Measurements from ENCODE around the gene ATP5IF1. TPM values are rescaled to one million over a fixed set of nuclear protein-coding genes. Genes with fewer than 3 reads are reported as not detected.

The ATP5IF1 gene
- total and polyA plus RNA-seq, 2 of the 4 experiments (the other 2 are of a cell fraction), result 33.7 to 105 TPM

DNA sequence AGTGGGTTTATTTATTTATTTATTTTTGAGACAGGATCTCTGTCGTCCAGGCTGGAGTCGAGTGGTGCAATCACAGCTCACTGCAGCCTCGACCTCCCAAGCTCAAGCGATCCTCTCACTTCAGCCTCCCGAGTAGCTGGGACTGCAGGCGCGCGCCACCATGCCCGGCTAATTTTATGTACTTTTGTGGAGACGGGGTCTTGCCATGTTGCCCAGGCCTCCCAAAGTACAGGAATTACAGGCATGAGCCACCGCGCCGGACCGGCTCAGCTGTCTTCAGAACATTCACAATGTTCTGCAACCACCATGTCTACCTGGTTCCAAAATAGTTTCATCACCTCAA, 2.7 kb upstream of the ATP5IF1 start:
- intact Hi-C loops (cut with micrococcal nuclease), result no loop called here
- POLR2A ChIA-PET (ENCODE audit: unreplicated experiment), result interaction anchor here (0.6 kb wide), 1 partner anchor 37 kb away, joined by 5 read pairs; no protein-coding TSS in a partner anchor
- peaks cover 18% of the 10 kb centered on the region for H3K9me1 ChIP-seq (ENCODE audit: insufficient read depth, low read length)
- TF ChIP-seq RFX5 (IDR thresholded peaks at IDR 0.05; ENCODE audit: low read depth, low read length), result no peak
- TF ChIP-seq FOS (IDR thresholded peaks at IDR 0.05; ENCODE audit: low read depth, low read length), result no peak
- TF ChIP-seq RCOR1 (IDR thresholded peaks at IDR 0.05; ENCODE audit: insufficient replicate concordance, low read length), result no peak
- TF ChIP-seq CTCF (conservative IDR thresholded peaks at IDR 0.05; ENCODE audit: low read depth, low read length), result no peak
- no peak for TF ChIP-seq RAD21 (IDR thresholded peaks at IDR 0.05; ENCODE audit: low read length)
- no peak for TF ChIP-seq NFE2L2 (IDR thresholded peaks at IDR 0.05; ENCODE audit: low read depth, low read length)
- no peak for TF ChIP-seq BHLHE40 (IDR thresholded peaks at IDR 0.05; ENCODE audit: low read depth, low read length)
- TF ChIP-seq MAZ (IDR thresholded peaks at IDR 0.05; ENCODE audit: borderline replicate concordance, low read depth, low read length), result no peak
- no peak for TF ChIP-seq SMC3 (IDR thresholded peaks at IDR 0.05; ENCODE audit: low read depth, low read length)
- TF ChIP-seq, protein P1, sequence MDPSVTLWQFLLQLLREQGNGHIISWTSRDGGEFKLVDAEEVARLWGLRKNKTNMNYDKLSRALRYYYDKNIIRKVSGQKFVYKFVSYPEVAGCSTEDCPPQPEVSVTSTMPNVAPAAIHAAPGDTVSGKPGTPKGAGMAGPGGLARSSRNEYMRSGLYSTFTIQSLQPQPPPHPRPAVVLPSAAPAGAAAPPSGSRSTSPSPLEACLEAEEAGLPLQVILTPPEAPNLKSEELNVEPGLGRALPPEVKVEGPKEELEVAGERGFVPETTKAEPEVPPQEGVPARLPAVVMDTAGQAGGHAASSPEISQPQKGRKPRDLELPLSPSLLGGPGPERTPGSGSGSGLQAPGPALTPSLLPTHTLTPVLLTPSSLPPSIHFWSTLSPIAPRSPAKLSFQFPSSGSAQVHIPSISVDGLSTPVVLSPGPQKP (IDR thresholded peaks at IDR 0.05; ENCODE audit: borderline replicate concordance, low read depth, low read length), result no peak
- TF ChIP-seq MAFK (IDR thresholded peaks at IDR 0.05; ENCODE audit: low read depth, low read length), result no peak
- no peak for TF ChIP-seq CEBPB (IDR thresholded peaks at IDR 0.05; ENCODE audit: low read depth, low read length)
- TF ChIP-seq MXI1 (IDR thresholded peaks at IDR 0.05; ENCODE audit: borderline replicate concordance, low read depth, low read length), result no peak
- TF ChIP-seq, protein P2, sequence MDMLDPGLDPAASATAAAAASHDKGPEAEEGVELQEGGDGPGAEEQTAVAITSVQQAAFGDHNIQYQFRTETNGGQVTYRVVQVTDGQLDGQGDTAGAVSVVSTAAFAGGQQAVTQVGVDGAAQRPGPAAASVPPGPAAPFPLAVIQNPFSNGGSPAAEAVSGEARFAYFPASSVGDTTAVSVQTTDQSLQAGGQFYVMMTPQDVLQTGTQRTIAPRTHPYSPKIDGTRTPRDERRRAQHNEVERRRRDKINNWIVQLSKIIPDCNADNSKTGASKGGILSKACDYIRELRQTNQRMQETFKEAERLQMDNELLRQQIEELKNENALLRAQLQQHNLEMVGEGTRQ (IDR thresholded peaks at IDR 0.05; ENCODE audit: low read depth, low read length), result no peak
- DNase-seq (no peak), ATAC-seq (ENCODE audit: low read depth) (no peak)
- peak overlapping the region; percentile 87 for H4K5ac ChIP-seq (ENCODE audit: low read depth, low read length)
- no peak overlapping the region for H2BK120ac ChIP-seq (ENCODE audit: low read depth, low read length)
- peaks cover 11% of the 10 kb centered on the region; the same call in 1 of the 2 replicates for H4K20me1 ChIP-seq (ENCODE audit: insufficient read depth, low read length)
- H2BK5ac ChIP-seq (ENCODE audit: low read depth, low read length, poor library complexity, severe bottlenecking), result no peak overlapping the region
- H3K9ac ChIP-seq (ENCODE audit: low read depth, low read length), result no peak overlapping the region
- peak overlapping the region; percentile 56; the same call in 1 of the 2 replicates for H3K4ac ChIP-seq (ENCODE audit: low read depth, low read length)
- no peak overlapping the region for H3K18ac ChIP-seq (ENCODE audit: low read depth, low read length)
- H2AK5ac ChIP-seq (ENCODE audit: low read depth, low read length), result no peak overlapping the region
- dilution Hi-C loops (cut with HindIII; ENCODE audit: low sequenced_read_pairs, unreplicated experiment), result no loop called here
- CTCF ChIA-PET, result interaction anchor here (1.8 kb wide), 1 partner anchor 15 kb away, joined by 6 read pairs; no protein-coding TSS in a partner anchor
- in situ Hi-C loops (cut with MboI; ENCODE audit: low sequenced_read_pairs), result no loop called here
- no peak overlapping the region for H3K4me2 ChIP-seq (ENCODE audit: low read depth, low read length)
- no peak overlapping the region for H3K23ac ChIP-seq (ENCODE audit: low read depth, low read length)
- H2AK9ac ChIP-seq (replicated peaks; ENCODE audit: low read depth, low read length, poor library complexity), result peak overlapping the region; percentile 33
- peaks cover 2% of the 10 kb centered on the region; the same call in 1 of the 2 replicates for H3K4me1 ChIP-seq (ENCODE audit: control insufficient read depth, insufficient read depth, low read length)
- peak overlapping the region; percentile 66 for H2AFZ ChIP-seq (replicated peaks; ENCODE audit: low read length, poor library complexity)
- H4K8ac ChIP-seq (ENCODE audit: low read depth in 2 of 2, low read length in 2 of 2), result peak overlapping the region; percentile 72 to 87
- no peak overlapping the region for H3K4me3 ChIP-seq (ENCODE audit: insufficient read depth, low read depth, low read length)
- H3K79me1 ChIP-seq (ENCODE audit: low read depth in 1 of 2, low read length in 2 of 2), result peaks cover 38 to 53% of the 10 kb centered on the region in 2 experiments
- no TSS peak for BruUV-seq (replicated peaks)
- no peak overlapping the region for H2BK20ac ChIP-seq (ENCODE audit: low read depth, low read length)
- H3K56ac ChIP-seq (ENCODE audit: extremely low read depth, insufficient read depth, low read length), result no peak overlapping the region
- H3K14ac ChIP-seq (replicated peaks; ENCODE audit: low read depth, low read length), result no peak overlapping the region
- H3K36me3 ChIP-seq (ENCODE audit: control insufficient read depth, insufficient read depth, low read length), result peaks cover 7% of the 10 kb centered on the region
- no peak overlapping the region for H2BK15ac ChIP-seq (ENCODE audit: low read depth, low read length)
- no peak overlapping the region for H4K91ac ChIP-seq (ENCODE audit: insufficient read depth, low read depth, low read length)
- WGBS, 2 experiments (ENCODE audit: extremely low coverage in 2 of 2, insufficient read length in 1 of 2), result 77% methylated on average over 12 of the region's 14 CpGs; no CpG with 5 or more reads in 1 of the 2 experiments
- H3K9me3 ChIP-seq (ENCODE audit: control insufficient read depth, insufficient read depth, low read length), result no peaks in the 10 kb centered on the region
- no peak overlapping the region for H3K27ac ChIP-seq (ENCODE audit: insufficient read depth, low read length)
- no peaks in the 10 kb centered on the region for H3K27me3 ChIP-seq (ENCODE audit: control insufficient read depth, insufficient read depth, low read length)

Data from IMR-90 (cell line).